ENCODE data around the gene ADGRF5.

DNA sequence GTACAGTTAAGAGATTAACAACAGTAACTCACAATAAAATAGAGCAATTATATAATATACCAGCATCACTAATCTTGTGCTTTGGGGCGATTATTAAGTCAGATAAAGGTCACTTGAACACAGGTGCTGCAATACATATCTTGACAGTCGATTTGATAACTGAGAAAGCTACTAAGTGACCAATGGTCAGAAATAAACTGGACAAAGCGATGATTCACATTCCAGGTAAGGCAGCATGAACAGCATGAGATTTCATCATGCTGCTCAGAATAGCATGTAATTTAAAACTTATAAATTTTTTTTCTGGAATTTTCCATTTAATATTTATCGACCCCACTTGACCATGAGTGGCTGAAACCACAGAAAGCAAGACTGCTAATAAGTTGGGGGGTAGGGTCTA is 15.9 kb upstream of the ADGRF5 start:
- TF ChIP-seq POLR2A (IDR thresholded peaks at IDR 0.05) (no peak), POLR2AphosphoS5 (IDR thresholded peaks at IDR 0.05) (no peak)
- TF ChIP-seq, protein P1, sequence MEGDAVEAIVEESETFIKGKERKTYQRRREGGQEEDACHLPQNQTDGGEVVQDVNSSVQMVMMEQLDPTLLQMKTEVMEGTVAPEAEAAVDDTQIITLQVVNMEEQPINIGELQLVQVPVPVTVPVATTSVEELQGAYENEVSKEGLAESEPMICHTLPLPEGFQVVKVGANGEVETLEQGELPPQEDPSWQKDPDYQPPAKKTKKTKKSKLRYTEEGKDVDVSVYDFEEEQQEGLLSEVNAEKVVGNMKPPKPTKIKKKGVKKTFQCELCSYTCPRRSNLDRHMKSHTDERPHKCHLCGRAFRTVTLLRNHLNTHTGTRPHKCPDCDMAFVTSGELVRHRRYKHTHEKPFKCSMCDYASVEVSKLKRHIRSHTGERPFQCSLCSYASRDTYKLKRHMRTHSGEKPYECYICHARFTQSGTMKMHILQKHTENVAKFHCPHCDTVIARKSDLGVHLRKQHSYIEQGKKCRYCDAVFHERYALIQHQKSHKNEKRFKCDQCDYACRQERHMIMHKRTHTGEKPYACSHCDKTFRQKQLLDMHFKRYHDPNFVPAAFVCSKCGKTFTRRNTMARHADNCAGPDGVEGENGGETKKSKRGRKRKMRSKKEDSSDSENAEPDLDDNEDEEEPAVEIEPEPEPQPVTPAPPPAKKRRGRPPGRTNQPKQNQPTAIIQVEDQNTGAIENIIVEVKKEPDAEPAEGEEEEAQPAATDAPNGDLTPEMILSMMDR (IDR thresholded peaks at IDR 0.05): no peak
